Activated naive CD8-positive, alpha-beta T cell treated with anti-CD3 and anti-CD28 coated beads, Interleukin-2, amount 10 ng/mL, durations not matched to agents 7 days and 5 days (primary cell): Measurements from ENCODE around the gene ZBTB20. TPM values are rescaled to one million over a fixed set of nuclear protein-coding genes. Genes with fewer than 3 reads are reported as not detected.

Experiments
- ATAC-seq: fragments of 150-1000 bp; cut with Tn5 transposase; one replicate; pipeline ENCODE4 v1.10.0; 2021; ENCODE audit warnings: low read depth, moderate library complexity
- POLR2A ChIA-PET: fragments of 350-600 bp; sonication (Branson Sonifier 250); formaldehyde crosslinking; loops from one replicate; lab custom pipeline; 2021; ENCODE audit warnings: antibody characterized with exemption; lab: Charles Lee
- DNase-seq: peaks from one replicate; pipeline ENCODE4 v3.0.0; 2021
- H3K27ac Mint-ChIP-seq: one replicate; pipeline ENCODE4 v1.8.0; 2022; ENCODE audit warnings: mild to moderate bottlenecking, mixed read lengths
- H3K27me3 Mint-ChIP-seq: one replicate; pipeline ENCODE4 v1.8.0; 2022; ENCODE audit warnings: mild to moderate bottlenecking, moderate library complexity, mixed read lengths
- H3K36me3 Mint-ChIP-seq: one replicate; pipeline ENCODE4 v1.8.0; 2021; ENCODE audit warnings: mild to moderate bottlenecking, mixed read lengths
- H3K4me1 Mint-ChIP-seq: one replicate; pipeline ENCODE4 v1.8.0; 2021; ENCODE audit warnings: mixed read lengths
- H3K4me3 Mint-ChIP-seq: one replicate; pipeline ENCODE4 v1.8.0; 2022; ENCODE audit warnings: mild to moderate bottlenecking, moderate library complexity, mixed read lengths
- H3K9me3 Mint-ChIP-seq: one replicate; pipeline ENCODE4 v1.8.0; 2021; ENCODE audit warnings: mixed read lengths
- total RNA-seq, 2 experiments: library from RNA; stranded (reverse); gene quantifications; one replicate each; pipeline ENCODE4 v1.2.3, GENCODE V29; 2021

The ZBTB20 gene
- total RNA-seq, 2 experiments from 2014 or later = 27.4 to 31.3 TPM

GRCh38 chr3:115092220-115092791 is 54.8 kb downstream of the ZBTB20 start:
- no peak for ATAC-seq
- Mint-ChIP-seq H3K27me3 (no peaks in the 10 kb centered on the region), H3K27ac (no peak overlapping the region), H3K4me3 (no peak overlapping the region), H3K4me1 (no peaks in the 10 kb centered on the region), H3K36me3 (no peaks in the 10 kb centered on the region), H3K9me3 (no peaks in the 10 kb centered on the region)
- peak; percentile 52 for DNase-seq
- POLR2A ChIA-PET = interaction anchor here (1.2 kb wide), 1 partner anchor 54 kb away, joined by 3 read pairs; no protein-coding TSS in a partner anchor

GRCh38 chr3:115090712-115091111 is 56.4 kb downstream of the ZBTB20 start:
- H3K4me3 Mint-ChIP-seq = no peak overlapping the region
- H3K36me3 Mint-ChIP-seq = peaks cover 1% of the 10 kb centered on the region
- H3K9me3 Mint-ChIP-seq = no peaks in the 10 kb centered on the region
- no peaks in the 10 kb centered on the region for H3K27me3 Mint-ChIP-seq
- DNase-seq (no peak), ATAC-seq (no peak)
- H3K4me1 Mint-ChIP-seq = no peaks in the 10 kb centered on the region
- H3K27ac Mint-ChIP-seq = no peak overlapping the region
- POLR2A ChIA-PET = interaction anchor here (1.4 kb wide), 1 partner anchor 10 kb away, joined by 3 read pairs; no protein-coding TSS in a partner anchor

- Mint-ChIP-seq H3K27me3 (no peaks in the 10 kb centered on the region), H3K36me3 (peaks cover 4% of the 10 kb centered on the region), H3K4me3 (no peak overlapping the region), H3K27ac (no peak overlapping the region), H3K4me1 (no peaks in the 10 kb centered on the region), H3K9me3 (no peaks in the 10 kb centered on the region)
- ATAC-seq = no peak
- DNase-seq = no peak
- POLR2A ChIA-PET = no interaction called here
Measured at GRCh38 chr3:115089481-115089880, 57.6 kb downstream of the ZBTB20 start.

- H3K36me3 Mint-ChIP-seq = peaks cover 4% of the 10 kb centered on the region
- H3K27ac Mint-ChIP-seq = no peak overlapping the region
- no peaks in the 10 kb centered on the region for H3K9me3 Mint-ChIP-seq
- ATAC-seq (no peak), DNase-seq (no peak)
- no peaks in the 10 kb centered on the region for H3K27me3 Mint-ChIP-seq
- H3K4me3 Mint-ChIP-seq = no peak overlapping the region
- no peaks in the 10 kb centered on the region for H3K4me1 Mint-ChIP-seq
- POLR2A ChIA-PET = no interaction called here
Measured at GRCh38 chr3:115087512-115087911, 59.6 kb downstream of the ZBTB20 start.

GRCh38 chr3:115086344-115086743 is 60.7 kb downstream of the ZBTB20 start:
- ATAC-seq (no peak), DNase-seq (no peak)
- no peaks in the 10 kb centered on the region for H3K4me1 Mint-ChIP-seq
- no peaks in the 10 kb centered on the region for H3K27me3 Mint-ChIP-seq
- H3K36me3 Mint-ChIP-seq = peaks cover 4% of the 10 kb centered on the region
- H3K27ac Mint-ChIP-seq = no peak overlapping the region
- H3K9me3 Mint-ChIP-seq = no peaks in the 10 kb centered on the region
- POLR2A ChIA-PET = no interaction called here
- H3K4me3 Mint-ChIP-seq = no peak overlapping the region

- peaks cover 4% of the 10 kb centered on the region for H3K36me3 Mint-ChIP-seq
- no peak overlapping the region for H3K27ac Mint-ChIP-seq
- POLR2A ChIA-PET = no interaction called here
- no peak for DNase-seq
- no peak overlapping the region for H3K4me3 Mint-ChIP-seq
- no peaks in the 10 kb centered on the region for H3K27me3 Mint-ChIP-seq
- no peak for ATAC-seq
- no peaks in the 10 kb centered on the region for H3K4me1 Mint-ChIP-seq
- H3K9me3 Mint-ChIP-seq = no peaks in the 10 kb centered on the region
Measured at GRCh38 chr3:115085197-115085865, 61.8 kb downstream of the ZBTB20 start.

GRCh38 chr3:115084686-115085085 is 62.4 kb downstream of the ZBTB20 start:
- H3K27me3 Mint-ChIP-seq = no peaks in the 10 kb centered on the region
- H3K9me3 Mint-ChIP-seq = no peaks in the 10 kb centered on the region
- ATAC-seq (no peak), DNase-seq (no peak)
- POLR2A ChIA-PET = interaction anchor here (0.6 kb wide), 1 partner anchor 54 kb away, joined by 3 read pairs; no protein-coding TSS in a partner anchor
- H3K4me3 Mint-ChIP-seq = no peak overlapping the region
- no peak overlapping the region for H3K27ac Mint-ChIP-seq
- peaks cover 4% of the 10 kb centered on the region for H3K36me3 Mint-ChIP-seq
- H3K4me1 Mint-ChIP-seq = no peaks in the 10 kb centered on the region

- DNase-seq (no peak), ATAC-seq (no peak)
- Mint-ChIP-seq H3K9me3 (no peaks in the 10 kb centered on the region), H3K4me3 (no peak overlapping the region), H3K36me3 (peaks cover 4% of the 10 kb centered on the region), H3K27me3 (no peaks in the 10 kb centered on the region), H3K27ac (no peak overlapping the region), H3K4me1 (no peaks in the 10 kb centered on the region)
- POLR2A ChIA-PET = no interaction called here
Measured at GRCh38 chr3:115082260-115082659, 64.8 kb downstream of the ZBTB20 start.

GRCh38 chr3:115081444-115081843 is 65.6 kb downstream of the ZBTB20 start:
- Mint-ChIP-seq H3K4me3 (no peak overlapping the region), H3K9me3 (no peaks in the 10 kb centered on the region), H3K27me3 (no peaks in the 10 kb centered on the region), H3K27ac (no peak overlapping the region), H3K36me3 (peaks cover 6% of the 10 kb centered on the region), H3K4me1 (no peaks in the 10 kb centered on the region)
- POLR2A ChIA-PET = no interaction called here
- DNase-seq (no peak), ATAC-seq (no peak)

- Mint-ChIP-seq H3K27ac (no peak overlapping the region), H3K4me1 (no peaks in the 10 kb centered on the region), H3K36me3 (peaks cover 9% of the 10 kb centered on the region), H3K9me3 (no peaks in the 10 kb centered on the region), H3K27me3 (no peaks in the 10 kb centered on the region), H3K4me3 (no peak overlapping the region)
- no peak for ATAC-seq
- POLR2A ChIA-PET = no interaction called here
- DNase-seq = no peak
Measured at GRCh38 chr3:115077501-115078250, 69.4 kb downstream of the ZBTB20 start.

GRCh38 chr3:115074502-115074901 is 72.6 kb downstream of the ZBTB20 start:
- H3K36me3 Mint-ChIP-seq = peaks cover 15% of the 10 kb centered on the region
- H3K4me1 Mint-ChIP-seq = peaks cover 2% of the 10 kb centered on the region
- no peaks in the 10 kb centered on the region for H3K27me3 Mint-ChIP-seq
- no peak overlapping the region for H3K27ac Mint-ChIP-seq
- DNase-seq (no peak), ATAC-seq (no peak)
- no peak overlapping the region for H3K4me3 Mint-ChIP-seq
- no peaks in the 10 kb centered on the region for H3K9me3 Mint-ChIP-seq
- POLR2A ChIA-PET = no interaction called here

GRCh38 chr3:115072265-115073021 is 74.6 kb downstream of the ZBTB20 start:
- Mint-ChIP-seq H3K27ac (no peak overlapping the region), H3K27me3 (no peaks in the 10 kb centered on the region), H3K9me3 (no peaks in the 10 kb centered on the region), H3K4me3 (no peak overlapping the region), H3K4me1 (peaks cover 7% of the 10 kb centered on the region), H3K36me3 (peaks cover 21% of the 10 kb centered on the region)
- POLR2A ChIA-PET = no interaction called here
- no peak for ATAC-seq
- no peak for DNase-seq

GRCh38 chr3:115071601-115072000 is 75.5 kb downstream of the ZBTB20 start:
- POLR2A ChIA-PET = no interaction called here
- ATAC-seq (no peak), DNase-seq (no peak)
- H3K4me3 Mint-ChIP-seq = no peak overlapping the region
- no peaks in the 10 kb centered on the region for H3K9me3 Mint-ChIP-seq
- H3K4me1 Mint-ChIP-seq = peaks cover 7% of the 10 kb centered on the region
- H3K27ac Mint-ChIP-seq = no peak overlapping the region
- H3K36me3 Mint-ChIP-seq = peaks cover 20% of the 10 kb centered on the region
- no peaks in the 10 kb centered on the region for H3K27me3 Mint-ChIP-seq
